OCI-LY1 (cell line): ENCODE results near the gene SMYD3.

Source experiments
- H2AFZ ChIP-seq: fragments of 200-600 bp; sonication (generic), shearing (Covaris generic); 2 replicates; pipeline ENCODE4 v1.6.0; 2014; ENCODE audit warnings: antibody characterized with exemption, mild to moderate bottlenecking, low read length
- H3F3A ChIP-seq: fragments of 200-600 bp; sonication (generic), shearing (Covaris generic); 2 replicates; pipeline ENCODE4 v1.6.0; 2014; ENCODE audit warnings: mild to moderate bottlenecking, antibody characterized with exemption, low read length, moderate library complexity; ENCODE audit not compliant: insufficient read depth
- H3K27ac ChIP-seq: fragments of 200-600 bp; sonication (generic); 2 replicates; pipeline ENCODE4 v1.5.1; 2014; ENCODE audit warnings: low read length, mixed run types, mild to moderate bottlenecking, low read depth; ENCODE audit not compliant: poor library complexity, severe bottlenecking
- H3K27me3 ChIP-seq: fragments of 200-600 bp; sonication (generic); 2 replicates; pipeline ENCODE4 v1.6.0; 2014; ENCODE audit warnings: antibody characterized with exemption, mild to moderate bottlenecking, low read length, moderate library complexity; ENCODE audit not compliant: insufficient read depth
- H3K36me3 ChIP-seq: fragments of 200-600 bp; sonication (generic); 2 replicates; pipeline ENCODE4 v1.6.1; 2014; ENCODE audit warnings: mild to moderate bottlenecking, antibody characterized with exemption, low read length, moderate library complexity, mixed read lengths; ENCODE audit not compliant: insufficient read depth
- H3K4me1 ChIP-seq: fragments of 200-600 bp; sonication (generic); 2 replicates; pipeline ENCODE4 v1.5.1; 2014; ENCODE audit warnings: mild to moderate bottlenecking, low read length, moderate library complexity; ENCODE audit not compliant: insufficient read depth, severe bottlenecking
- H3K4me2 ChIP-seq: fragments of 200-600 bp; sonication (generic), shearing (Covaris generic); 2 replicates; pipeline ENCODE4 v1.6.1; 2014; ENCODE audit warnings: low read length
- H3K4me3 ChIP-seq: fragments of 200-600 bp; sonication (generic); 2 replicates; pipeline ENCODE4 v1.5.1; 2014; ENCODE audit warnings: low read length, low read depth, mild to moderate bottlenecking, mixed read lengths; ENCODE audit not compliant: poor library complexity, severe bottlenecking
- H3K79me2 ChIP-seq: fragments of 200-600 bp; shearing (Covaris generic); 2 replicates; pipeline ENCODE4 v1.6.1; 2016; ENCODE audit warnings: mixed run types, low read length, mixed read lengths; ENCODE audit not compliant: insufficient read depth
- H3K9ac ChIP-seq: fragments of 200-600 bp; sonication (generic), shearing (Covaris generic); 2 replicates; pipeline ENCODE4 v1.6.1; 2014; ENCODE audit warnings: mild to moderate bottlenecking, low read length, mixed read lengths
- H3K9me2 ChIP-seq: fragments of 200-600 bp; sonication (generic), shearing (Covaris generic); 2 replicates; pipeline ENCODE4 v1.6.1; 2014; ENCODE audit warnings: low read depth, mild to moderate bottlenecking, low read length, mixed read lengths
- H3K9me3 ChIP-seq: fragments of 200-600 bp; shearing (Covaris generic); 2 replicates; pipeline ENCODE4 v1.6.1; 2014; ENCODE audit warnings: low read length, mixed read lengths
- H4K20me1 ChIP-seq: fragments of 200-600 bp; sonication (generic), shearing (Covaris generic); 2 replicates; pipeline ENCODE4 v1.6.0; 2016; ENCODE audit warnings: mild to moderate bottlenecking, low read length; ENCODE audit not compliant: insufficient read depth
- CTCF ChIP-seq: fragments of 200-600 bp; sonication (generic), shearing (Covaris generic); IDR thresholded peaks from 2 replicates; pipeline ENCODE4 v1.5.1; 2017; ENCODE audit warnings: mild to moderate bottlenecking, antibody characterized with exemption, low read length, moderate library complexity, mixed read lengths
- EZH2 ChIP-seq: fragments of 200-600 bp; sonication (generic), shearing (Covaris generic); IDR thresholded peaks from 2 replicates; pipeline ENCODE4 v1.8.0; 2017; ENCODE audit warnings: borderline replicate concordance, mixed run types, mild to moderate bottlenecking, antibody characterized with exemption, low read length, moderate library complexity, mixed read lengths

SMYD3 gene

GRCh38 chr1:246155923-246156322 lies 351.2 kb downstream of the SMYD3 start:
- no peak for TF ChIP-seq EZH2
- no peak for TF ChIP-seq CTCF
- no peaks in the 10 kb centered on the region for H3K9me2 ChIP-seq
- no peaks in the 10 kb centered on the region for H3K27me3 ChIP-seq
- H3F3A ChIP-seq = no peaks in the 10 kb centered on the region
- no peaks in the 10 kb centered on the region for H3K79me2 ChIP-seq
- H3K36me3 ChIP-seq = no peaks in the 10 kb centered on the region
- no peak overlapping the region for H3K4me2 ChIP-seq
- H3K27ac ChIP-seq = no peak overlapping the region
- H3K4me1 ChIP-seq = peaks cover 4% of the 10 kb centered on the region
- H4K20me1 ChIP-seq = no peaks in the 10 kb centered on the region
- no peak overlapping the region for H3K4me3 ChIP-seq
- no peaks in the 10 kb centered on the region for H3K9me3 ChIP-seq
- no peak overlapping the region for H3K9ac ChIP-seq
- no peak overlapping the region for H2AFZ ChIP-seq

GRCh38 chr1:246153796-246154212 lies 353.3 kb downstream of the SMYD3 start:
- no peaks in the 10 kb centered on the region for H3F3A ChIP-seq
- H3K4me1 ChIP-seq = no peaks in the 10 kb centered on the region
- no peaks in the 10 kb centered on the region for H3K27me3 ChIP-seq
- no peak overlapping the region for H3K4me2 ChIP-seq
- no peak overlapping the region for H3K27ac ChIP-seq
- no peaks in the 10 kb centered on the region for H3K9me2 ChIP-seq
- H2AFZ ChIP-seq = no peak overlapping the region
- H3K9ac ChIP-seq = no peak overlapping the region
- H3K4me3 ChIP-seq = no peak overlapping the region
- no peaks in the 10 kb centered on the region; the same call in 1 of the 2 replicates for H3K36me3 ChIP-seq
- no peaks in the 10 kb centered on the region for H4K20me1 ChIP-seq
- H3K9me3 ChIP-seq = peaks cover 3% of the 10 kb centered on the region
- no peak for TF ChIP-seq CTCF
- no peak for TF ChIP-seq EZH2
- H3K79me2 ChIP-seq = no peaks in the 10 kb centered on the region

GRCh38 chr1:246152986-246153431 lies 354.1 kb downstream of the SMYD3 start:
- Histone ChIP-seq H3K27me3 (no peaks in the 10 kb centered on the region), H3K4me1 (no peaks in the 10 kb centered on the region), H3K79me2 (no peaks in the 10 kb centered on the region), H3F3A (no peaks in the 10 kb centered on the region), H4K20me1 (no peaks in the 10 kb centered on the region), H3K27ac (no peak overlapping the region), H3K9me3 (peaks cover 10% of the 10 kb centered on the region), H2AFZ (no peak overlapping the region), H3K4me3 (no peak overlapping the region), H3K36me3 (peaks cover 7% of the 10 kb centered on the region), H3K9ac (no peak overlapping the region), H3K4me2 (no peak overlapping the region), H3K9me2 (no peaks in the 10 kb centered on the region)
- TF ChIP-seq EZH2 (no peak), CTCF (no peak)
